Naive thymus-derived CD8-positive, alpha-beta T cell (primary cell): ENCODE measurements around the gene PGBD5. TPM values are rescaled to one million over a fixed set of nuclear protein-coding genes. Genes with fewer than 3 reads are reported as not detected.

Experiments
- ATAC-seq, 2 donors: fragments of 150-1000 bp; cut with Tn5 transposase in 1 of 2; sonication (Bioruptor Pico), chemical (Tn5 transposase) in 1 of 2; 1 replicate in 1 of 2; 2 replicates in 1 of 2; pipeline ENCODE4 v1.10.0; 2021; ENCODE audit warnings: mild to moderate bottlenecking in 2 of 2, moderate library complexity in 2 of 2
- POLR2A ChIA-PET: fragments of 350-600 bp; sonication (Branson Sonifier 250); formaldehyde crosslinking; loops from one replicate; lab custom pipeline; 2021; ENCODE audit warnings: antibody characterized with exemption; lab: Charles Lee
- DNase-seq, 10 donors: peaks; one replicate each; pipeline versions ENCODE4 v3.0.0 to v3.0.0-alpha.2; 2020 to 2022
- H3K27ac Mint-ChIP-seq, 10 donors: one replicate each; pipeline ENCODE4 v1.8.0; 2020 to 2022; ENCODE audit warnings: mild to moderate bottlenecking in 10 of 10, mixed read lengths in 10 of 10, moderate library complexity in 4 of 10, inconsistent platforms in 1 of 10
- H3K27me3 Mint-ChIP-seq, 5 donors: one replicate each; pipeline ENCODE4 v1.8.0; 2021 to 2022; ENCODE audit warnings: mixed read lengths in 5 of 5
- H3K36me3 Mint-ChIP-seq, 3 donors: one replicate each; pipeline ENCODE4 v1.8.0; 2020 to 2022; ENCODE audit warnings: mixed read lengths in 3 of 3, mild to moderate bottlenecking in 2 of 3, inconsistent platforms in 1 of 3
- H3K4me1 Mint-ChIP-seq, 4 donors: one replicate each; pipeline ENCODE4 v1.8.0; 2021 to 2022; ENCODE audit warnings: mixed read lengths in 4 of 4
- H3K4me3 Mint-ChIP-seq, 10 donors: one replicate each; pipeline ENCODE4 v1.8.0; 2020 to 2022; ENCODE audit warnings: mild to moderate bottlenecking in 10 of 10, mixed read lengths in 10 of 10, moderate library complexity in 6 of 10, inconsistent platforms in 1 of 10
- H3K9me3 Mint-ChIP-seq, 9 donors: one replicate each; pipeline ENCODE4 v1.8.0; 2020 to 2022; ENCODE audit warnings: mixed read lengths in 9 of 9, mild to moderate bottlenecking in 3 of 9, inconsistent platforms in 1 of 9, moderate library complexity in 1 of 9
- polyA plus RNA-seq, 3 donors: library from polyadenylated mRNA; unstranded; fragments of 300-500 nt; fragmentation: Illumina TruSeq; gene quantifications; one replicate each; pipeline ENCODE4 v1.2.3, GENCODE V29; 2021
- total RNA-seq, 8 experiments: library from RNA in 2 of 8; stranded (reverse) in 2 of 8; gene quantifications; one replicate each; pipeline ENCODE4 v1.2.3 and lab custom pipeline; 2021 to 2026

The PGBD5 gene
- total and polyA plus RNA-seq, 5 experiments from 2014 or later, result not detected

DNA sequence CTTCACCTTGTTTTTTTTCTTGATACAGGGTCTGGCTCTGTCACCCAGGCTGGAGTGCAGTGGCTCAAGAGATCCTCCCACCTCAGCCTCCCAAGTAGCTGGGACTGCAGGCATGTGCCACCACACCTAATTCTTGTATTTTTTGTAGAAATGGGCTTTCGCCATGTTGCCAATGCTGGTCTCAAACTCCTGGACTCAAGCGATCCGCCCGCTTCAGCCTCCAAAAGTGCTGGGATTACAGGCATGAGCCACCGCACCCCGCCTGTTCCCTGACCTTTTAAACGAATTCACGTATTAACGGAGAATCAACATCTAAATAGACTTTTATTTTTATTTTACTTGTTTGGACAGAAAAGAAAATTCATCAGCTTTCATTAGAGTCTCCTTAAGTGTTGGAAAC is 104.8 kb downstream of the PGBD5 start:
- H3K4me1 Mint-ChIP-seq, result no peaks in the 10 kb centered on the region
- POLR2A ChIA-PET, result no interaction called here
- H3K36me3 Mint-ChIP-seq, result no peaks in the 10 kb centered on the region
- H3K9me3 Mint-ChIP-seq, result no peaks in the 10 kb centered on the region
- H3K27me3 Mint-ChIP-seq, result peaks cover 0 to 8% (median 3%) of the 10 kb centered on the region in 5 donors
- ATAC-seq (no peak), DNase-seq (no peak)
- no peak overlapping the region for H3K27ac Mint-ChIP-seq
- no peak overlapping the region for H3K4me3 Mint-ChIP-seq

DNA sequence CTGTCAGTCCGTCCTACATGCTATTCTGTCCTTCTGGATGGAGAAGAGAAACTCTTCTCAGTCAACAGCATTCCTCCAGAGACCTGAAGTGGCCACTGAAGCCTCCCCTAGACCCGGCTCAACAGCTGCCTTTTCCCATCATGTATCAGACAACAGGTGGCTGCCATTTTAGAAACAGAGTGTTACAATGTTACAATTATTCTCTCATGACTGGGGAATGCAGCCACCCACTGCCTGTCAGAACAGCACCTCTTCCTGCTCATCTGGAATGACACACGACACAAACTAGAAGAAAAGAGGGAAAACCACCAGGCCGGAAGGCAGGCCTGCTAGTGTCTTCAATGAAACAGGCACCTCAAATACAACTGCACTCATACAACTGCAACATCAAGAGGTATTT is 105.3 kb downstream of the PGBD5 start:
- no peak overlapping the region for H3K4me3 Mint-ChIP-seq
- no peak for ATAC-seq
- no peak for DNase-seq
- peaks cover 0 to 8% (median under 1%) of the 10 kb centered on the region in 5 donors for H3K27me3 Mint-ChIP-seq
- no peaks in the 10 kb centered on the region for H3K36me3 Mint-ChIP-seq
- no peak overlapping the region for H3K27ac Mint-ChIP-seq
- H3K9me3 Mint-ChIP-seq, result no peaks in the 10 kb centered on the region
- POLR2A ChIA-PET, result no interaction called here
- no peaks in the 10 kb centered on the region for H3K4me1 Mint-ChIP-seq

DNA sequence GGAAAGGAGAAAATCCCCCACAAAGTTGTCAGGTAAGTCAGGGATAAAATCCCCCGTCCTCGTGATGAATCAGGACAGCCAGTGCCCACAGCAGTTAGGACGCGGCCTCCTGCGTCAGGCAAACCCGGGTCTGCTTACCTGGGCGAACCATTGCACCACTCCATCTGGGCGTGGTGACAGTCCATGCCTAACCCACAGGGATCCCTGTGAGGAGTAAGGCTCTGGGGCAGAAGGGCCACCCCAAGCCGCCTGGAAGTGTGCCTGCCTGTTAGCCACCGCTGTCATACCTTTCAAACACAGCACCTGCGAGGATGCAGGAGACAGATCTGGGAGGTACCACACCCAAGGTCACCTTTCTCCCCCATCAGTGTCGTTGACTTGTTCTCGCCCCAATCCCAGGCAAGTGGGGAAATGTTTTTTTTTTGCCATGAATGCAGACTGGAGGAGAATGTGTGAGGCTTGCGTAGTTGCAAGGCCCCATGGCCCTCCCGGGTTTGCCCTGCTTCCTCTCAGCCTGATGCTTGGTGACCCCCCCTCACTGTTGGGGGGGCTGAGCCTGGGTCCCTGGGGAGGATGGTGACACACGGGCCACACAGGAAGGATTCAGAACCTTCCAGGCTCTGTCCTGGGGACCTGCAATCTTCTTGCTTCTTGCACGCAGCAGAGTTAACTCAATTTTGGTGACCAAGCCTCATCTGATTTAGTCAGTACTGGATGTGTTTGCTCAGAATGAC is 107.0 kb downstream of the PGBD5 start:
- Mint-ChIP-seq H3K27me3 (peaks cover 0 to 8% (median 0%) of the 10 kb centered on the region in 5 donors), H3K9me3 (no peaks in the 10 kb centered on the region), H3K27ac (no peak overlapping the region), H3K36me3 (no peaks in the 10 kb centered on the region), H3K4me3 (no peak overlapping the region), H3K4me1 (no peaks in the 10 kb centered on the region)
- no peak for DNase-seq
- POLR2A ChIA-PET, result no interaction called here
- no peak for ATAC-seq

DNA sequence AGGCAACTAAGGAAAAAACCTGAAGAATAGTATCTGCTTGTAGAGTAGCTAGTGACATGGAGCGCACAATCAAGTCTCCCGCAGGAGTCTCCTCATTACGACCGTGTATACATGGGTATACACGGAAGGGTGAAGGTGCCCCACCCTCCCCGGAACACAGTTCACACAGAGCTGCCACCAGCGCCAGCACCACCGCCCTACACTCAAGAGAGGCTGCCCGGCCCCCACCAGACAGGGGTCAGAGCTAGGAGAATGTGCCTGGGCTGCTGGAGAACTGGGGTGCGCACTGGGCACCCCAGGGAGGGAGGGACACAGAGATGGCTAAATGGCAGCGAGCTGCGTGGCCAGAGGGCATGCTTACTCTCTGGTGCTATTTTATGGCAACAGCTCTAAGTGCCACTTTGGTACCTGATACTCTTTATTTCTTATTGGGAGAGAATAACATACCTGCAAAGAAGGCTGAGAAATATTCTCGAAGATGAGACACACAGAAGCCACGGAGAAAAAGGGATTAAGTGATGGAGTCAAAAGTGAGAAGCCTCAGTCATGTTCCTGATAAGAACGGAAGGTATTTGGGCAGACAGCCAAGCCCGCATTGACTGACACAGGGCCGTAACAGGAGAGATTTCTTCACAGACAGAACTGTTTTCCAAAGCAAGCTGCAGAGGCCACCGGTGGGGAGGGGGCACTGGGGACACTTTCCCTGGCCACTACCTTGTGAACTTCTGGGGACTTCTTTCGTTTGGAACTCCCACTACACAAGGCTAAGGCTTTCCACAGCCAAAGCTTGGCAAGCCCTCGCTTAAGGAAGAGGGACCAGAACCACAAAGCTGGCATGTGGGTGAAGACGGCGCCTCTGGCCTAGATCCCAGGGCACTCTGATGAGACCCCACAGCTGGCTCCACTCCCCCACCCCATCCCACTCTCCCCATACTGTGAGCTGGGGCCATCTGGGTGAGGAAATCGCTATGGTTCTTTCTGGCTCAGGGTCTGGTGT is 108.0 kb downstream of the PGBD5 start:
- Mint-ChIP-seq H3K4me3 (no peak overlapping the region), H3K4me1 (no peaks in the 10 kb centered on the region), H3K36me3 (no peaks in the 10 kb centered on the region), H3K27me3 (peaks cover 0 to 8% (median 2%) of the 10 kb centered on the region in 5 donors), H3K27ac (no peak overlapping the region), H3K9me3 (no peaks in the 10 kb centered on the region)
- no peak for ATAC-seq
- POLR2A ChIA-PET, result no interaction called here
- DNase-seq, result no peak

DNA sequence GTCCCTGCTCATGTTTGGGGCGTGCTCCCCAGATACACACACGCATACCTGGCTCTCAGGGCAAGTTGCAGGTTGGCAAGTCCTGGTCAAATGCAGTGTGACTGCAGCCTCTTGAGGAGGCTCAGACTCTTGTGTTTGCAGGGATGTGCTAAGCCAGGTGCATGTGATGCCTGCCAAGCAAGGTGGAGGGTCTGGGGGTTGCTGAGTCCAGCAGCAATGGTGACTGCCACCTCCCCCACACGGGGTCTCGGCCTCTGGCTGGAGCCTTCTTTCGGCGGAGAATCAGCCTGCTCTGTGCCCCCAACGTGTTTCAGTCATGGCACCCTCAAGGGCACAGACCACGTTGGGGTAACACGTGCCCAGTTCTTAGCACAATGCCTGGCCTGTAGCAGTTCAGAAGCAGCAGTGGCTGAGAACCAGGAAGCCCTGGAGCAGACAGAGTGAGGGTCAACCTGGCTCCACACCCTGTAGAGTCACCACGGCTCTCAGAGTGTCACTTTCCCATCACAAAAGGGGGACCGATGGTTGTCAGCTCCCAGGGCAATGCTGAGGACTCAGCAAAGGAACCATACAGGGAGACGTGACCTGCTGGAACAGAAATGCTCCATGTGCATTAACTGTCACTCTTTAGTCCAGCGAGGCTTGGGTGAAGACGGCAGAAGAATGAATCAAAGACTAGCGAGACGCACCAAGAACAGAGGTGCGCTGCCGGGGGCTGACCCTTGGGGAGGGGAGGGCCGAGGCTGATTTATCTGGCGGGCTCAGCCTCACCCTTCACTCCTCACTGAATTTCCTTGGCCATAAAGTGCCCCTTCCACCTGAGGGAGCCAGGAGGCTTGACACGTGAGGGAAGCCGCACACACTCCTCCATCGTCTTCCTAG is 109.0 kb downstream of the PGBD5 start:
- H3K9me3 Mint-ChIP-seq, result no peaks in the 10 kb centered on the region
- no peaks in the 10 kb centered on the region for H3K36me3 Mint-ChIP-seq
- no peak overlapping the region for H3K27ac Mint-ChIP-seq
- ATAC-seq (no peak), DNase-seq (no peak)
- no peak overlapping the region for H3K4me3 Mint-ChIP-seq
- H3K4me1 Mint-ChIP-seq, result no peaks in the 10 kb centered on the region
- POLR2A ChIA-PET, result no interaction called here
- H3K27me3 Mint-ChIP-seq, result peaks cover 0 to 8% (median 3%) of the 10 kb centered on the region in 5 donors

DNA sequence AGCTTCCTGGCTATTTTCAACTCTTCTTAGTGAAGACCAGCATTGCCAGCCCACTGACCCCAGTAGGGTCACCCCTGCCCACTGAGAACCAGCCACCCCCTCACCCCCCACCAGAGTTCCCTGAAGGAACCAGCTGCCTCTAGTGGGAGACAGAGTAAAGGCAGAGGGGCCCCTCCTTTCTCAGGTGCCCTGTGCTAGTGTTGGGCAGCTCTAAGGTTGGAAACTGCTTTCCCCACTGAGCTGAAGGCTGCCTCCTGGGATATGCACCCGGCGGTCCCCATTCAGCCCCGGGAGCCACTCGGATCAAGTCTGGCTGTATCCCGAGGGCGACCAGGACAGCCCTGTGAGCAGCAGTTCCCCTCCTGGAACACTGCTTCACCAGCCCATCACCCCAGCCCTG is 111.0 kb downstream of the PGBD5 start:
- DNase-seq (no peak), ATAC-seq (no peak)
- Mint-ChIP-seq H3K9me3 (no peaks in the 10 kb centered on the region), H3K4me1 (peaks cover 2 to 6% (median 3%) of the 10 kb centered on the region in 4 donors), H3K27me3 (peaks cover 0 to 6% (median 3%) of the 10 kb centered on the region in 5 donors), H3K4me3 (no peak overlapping the region), H3K27ac (no peak overlapping the region), H3K36me3 (no peaks in the 10 kb centered on the region)
- POLR2A ChIA-PET, result no interaction called here

DNA sequence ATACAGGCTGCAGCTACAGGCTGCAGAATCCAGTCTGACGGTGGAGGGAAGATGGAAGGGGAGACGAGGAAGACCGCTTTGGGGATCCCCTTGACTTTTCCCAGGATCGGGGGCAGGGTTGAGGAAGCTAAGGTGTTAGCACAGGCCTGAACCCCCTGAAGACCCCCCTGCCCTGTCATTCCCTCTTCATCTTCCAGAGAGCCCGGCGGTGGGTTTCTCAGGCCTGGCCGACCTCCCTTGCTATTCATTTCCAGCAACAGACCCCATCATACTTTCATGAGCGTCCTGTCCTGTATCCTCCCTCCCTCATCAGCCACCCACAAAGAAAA is 112.0 kb downstream of the PGBD5 start:
- POLR2A ChIA-PET, result no interaction called here
- no peaks in the 10 kb centered on the region for H3K9me3 Mint-ChIP-seq
- no peak overlapping the region for H3K4me3 Mint-ChIP-seq
- H3K36me3 Mint-ChIP-seq, result no peaks in the 10 kb centered on the region
- peaks cover 2 to 6% (median 3%) of the 10 kb centered on the region in 4 donors for H3K4me1 Mint-ChIP-seq
- no peak for ATAC-seq
- H3K27ac Mint-ChIP-seq, result no peak overlapping the region
- DNase-seq, result no peak
- H3K27me3 Mint-ChIP-seq, result peaks cover 0 to 6% (median 3%) of the 10 kb centered on the region in 5 donors

DNA sequence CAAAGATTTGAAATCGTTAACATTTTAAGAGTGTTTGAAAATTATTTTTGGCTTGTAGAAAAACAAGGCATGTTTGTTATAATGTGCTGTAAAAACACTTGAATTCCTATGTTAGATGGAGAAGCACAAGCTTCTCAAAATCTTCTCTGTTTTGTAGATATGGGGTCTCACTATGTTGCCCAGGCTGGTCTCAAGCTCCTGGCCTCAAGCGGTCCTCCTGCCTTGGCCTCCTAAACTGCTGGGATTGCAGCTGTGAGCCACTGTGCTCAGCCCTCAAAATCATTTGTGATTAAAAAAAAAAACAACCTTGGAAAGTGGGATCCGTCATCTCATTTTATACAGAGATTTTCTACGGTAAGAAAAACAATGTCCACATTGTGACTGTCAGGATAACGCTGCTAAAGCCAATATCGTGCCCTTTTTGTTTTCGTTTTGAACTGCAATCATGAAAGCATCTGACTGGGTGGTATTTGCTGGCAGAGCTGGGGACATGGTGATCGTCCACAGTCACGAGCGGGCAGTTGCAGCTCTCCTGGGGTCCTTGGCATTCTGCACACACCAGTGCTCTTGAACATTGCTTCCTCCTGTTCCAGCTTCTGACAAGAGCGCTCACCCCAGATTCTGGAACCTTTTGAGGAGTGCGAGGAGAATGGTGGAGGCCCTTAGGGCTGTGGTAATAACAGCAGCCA is 112.5 kb downstream of the PGBD5 start:
- H3K36me3 Mint-ChIP-seq, result no peaks in the 10 kb centered on the region
- H3K27ac Mint-ChIP-seq, result no peak overlapping the region
- H3K4me3 Mint-ChIP-seq, result no peak overlapping the region
- H3K27me3 Mint-ChIP-seq, result peaks cover 0 to 6% (median 3%) of the 10 kb centered on the region in 5 donors
- peaks cover 2 to 6% (median 3%) of the 10 kb centered on the region in 4 donors for H3K4me1 Mint-ChIP-seq
- POLR2A ChIA-PET, result no interaction called here
- no peak for DNase-seq
- no peaks in the 10 kb centered on the region for H3K9me3 Mint-ChIP-seq
- ATAC-seq, result no peak

DNA sequence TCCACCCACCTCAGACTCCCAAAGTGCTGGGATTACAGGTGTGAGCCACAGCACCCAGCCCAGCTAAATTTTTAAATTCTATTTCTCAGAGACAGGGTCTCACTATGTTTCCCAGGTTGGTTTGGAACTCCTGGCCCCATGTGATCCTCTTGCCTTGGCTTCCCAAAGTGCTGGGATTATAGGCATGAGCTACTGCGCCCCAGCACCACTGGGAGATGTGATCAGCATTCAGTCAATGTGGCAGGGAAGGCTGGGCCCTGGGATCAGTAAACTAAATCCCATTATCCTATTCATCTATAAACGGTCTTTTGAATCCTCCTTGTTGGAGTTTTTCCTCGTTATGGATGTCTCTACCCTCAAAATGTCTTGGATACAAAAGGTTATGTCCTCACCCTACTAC is 113.5 kb downstream of the PGBD5 start:
- H3K27ac Mint-ChIP-seq, result no peak overlapping the region
- no peaks in the 10 kb centered on the region for H3K9me3 Mint-ChIP-seq
- no peak for DNase-seq
- H3K4me1 Mint-ChIP-seq, result peaks cover 2 to 6% (median 3%) of the 10 kb centered on the region in 4 donors
- ATAC-seq, result no peak
- POLR2A ChIA-PET, result no interaction called here
- peaks cover 0 to 6% (median 2%) of the 10 kb centered on the region in 5 donors for H3K27me3 Mint-ChIP-seq
- no peaks in the 10 kb centered on the region for H3K36me3 Mint-ChIP-seq
- H3K4me3 Mint-ChIP-seq, result no peak overlapping the region

DNA sequence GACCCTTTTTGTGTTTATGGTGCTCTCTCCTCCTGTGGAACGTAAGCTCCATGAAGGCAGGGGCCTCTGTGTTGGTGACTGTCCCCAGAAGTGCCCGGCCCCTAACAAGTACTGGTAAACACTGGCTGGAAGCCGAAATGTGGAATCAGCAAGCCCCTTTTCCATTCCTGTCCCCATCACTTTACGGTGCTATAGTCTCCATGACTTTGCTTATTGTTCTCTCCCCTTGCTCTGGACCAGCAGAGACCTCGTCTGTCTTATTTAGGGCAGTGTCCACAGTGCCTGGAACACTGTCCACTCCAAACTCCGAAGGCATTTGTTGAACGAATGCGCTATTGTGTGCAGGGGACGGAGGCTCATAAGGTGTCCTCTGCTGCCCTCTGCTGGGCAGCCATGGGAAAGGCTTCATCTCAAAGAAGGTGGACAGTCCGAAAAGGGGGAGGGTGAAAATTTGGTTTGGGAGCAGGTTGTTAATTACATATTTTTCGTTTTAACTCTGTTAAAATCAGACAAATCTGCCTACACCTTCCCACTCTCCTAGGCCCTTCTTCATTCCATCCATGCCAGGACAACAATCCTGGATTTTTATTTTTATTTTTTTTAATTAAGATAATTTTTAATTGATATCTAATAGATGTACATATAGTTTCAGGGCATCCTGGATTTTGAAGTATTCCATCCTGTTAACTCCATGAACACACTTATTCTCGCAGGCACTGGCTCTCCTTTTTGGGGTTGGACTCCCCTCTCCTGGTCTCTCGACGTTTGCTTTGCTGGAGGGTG is 115.6 kb downstream of the PGBD5 start:
- DNase-seq (peak; percentile 35 to 80 (median 60)), ATAC-seq (peak; percentile 62 to 72)
- Mint-ChIP-seq H3K36me3 (no peaks in the 10 kb centered on the region), H3K27ac (no peak overlapping the region), H3K4me3 (no peak overlapping the region), H3K4me1 (peaks cover 2 to 7% (median 6%) of the 10 kb centered on the region in 4 donors), H3K9me3 (no peaks in the 10 kb centered on the region), H3K27me3 (peaks cover 0 to 6% (median 2%) of the 10 kb centered on the region in 5 donors)
- POLR2A ChIA-PET, result no interaction called here

DNA sequence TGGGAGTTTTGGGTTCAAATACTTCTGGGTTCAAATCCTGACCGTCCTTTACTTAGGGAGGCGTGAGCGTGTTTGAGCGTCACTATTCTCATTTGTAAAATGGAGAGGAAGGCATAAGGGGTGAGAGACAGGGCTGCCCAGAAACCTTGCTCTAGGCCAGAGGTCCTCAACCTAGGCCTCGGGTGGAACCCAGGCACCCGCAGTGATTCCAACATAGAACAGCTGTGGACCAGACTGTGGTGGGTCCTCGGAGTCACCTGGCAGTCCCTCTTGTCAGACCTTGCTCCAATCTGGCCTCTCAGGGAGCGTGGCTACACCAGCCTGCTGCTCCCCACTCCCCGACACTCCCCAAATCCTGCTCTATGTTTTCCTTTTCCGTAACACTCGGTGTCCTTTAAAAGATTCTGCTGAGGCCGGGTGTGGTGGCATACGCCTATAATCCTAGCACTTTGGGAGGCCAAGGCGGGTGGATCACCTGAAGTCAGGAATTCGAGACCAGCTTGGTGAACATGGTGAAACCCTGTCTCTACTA is 116.4 kb downstream of the PGBD5 start:
- H3K4me1 Mint-ChIP-seq, result peaks cover 2 to 7% (median 6%) of the 10 kb centered on the region in 4 donors
- POLR2A ChIA-PET, result no interaction called here

More for the DNA sequence above, 116.4 kb downstream of the PGBD5 start:
- no peaks in the 10 kb centered on the region for H3K9me3 Mint-ChIP-seq
- ATAC-seq (no peak), DNase-seq (no peak)
- H3K27ac Mint-ChIP-seq, result peak overlapping the region in 1 of 10 donors; percentile 46
- no peaks in the 10 kb centered on the region for H3K36me3 Mint-ChIP-seq
- H3K27me3 Mint-ChIP-seq, result peaks cover 0 to 6% (median 2%) of the 10 kb centered on the region in 5 donors
- H3K4me3 Mint-ChIP-seq, result no peak overlapping the region
